NCI-H510A (cell line): ENCODE results near the gene FAM151A.
A peak's percentile ranks its signal among the peaks of the same experiment; 100 is the strongest.

ENCODE experiments used
- DNase-seq: peaks from one replicate; lab custom pipeline; 2025; lab: John Stamatoyannopoulos, UW

Gene FAM151A

DNA sequence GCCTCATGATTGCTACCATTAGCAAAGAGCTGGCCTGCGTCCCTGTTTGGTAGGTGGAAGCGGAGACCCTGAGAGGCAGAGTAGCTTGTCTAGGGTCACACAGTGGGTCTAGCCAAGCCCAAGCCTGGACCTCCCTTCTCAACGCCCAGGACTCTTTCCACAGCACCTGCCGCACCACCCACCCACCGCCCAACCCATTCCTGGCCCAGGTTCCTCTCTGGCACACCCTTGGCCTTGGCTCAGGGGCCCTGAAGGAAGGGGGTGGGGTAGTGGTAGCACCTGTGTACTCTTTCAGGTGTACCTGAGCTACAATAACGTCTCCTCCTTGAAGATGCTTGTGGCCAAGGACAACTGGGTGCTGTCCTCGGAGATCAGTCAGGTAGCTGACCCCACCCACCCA lies 19.3 kb downstream of the FAM151A start:
- no peak for DNase-seq

DNA sequence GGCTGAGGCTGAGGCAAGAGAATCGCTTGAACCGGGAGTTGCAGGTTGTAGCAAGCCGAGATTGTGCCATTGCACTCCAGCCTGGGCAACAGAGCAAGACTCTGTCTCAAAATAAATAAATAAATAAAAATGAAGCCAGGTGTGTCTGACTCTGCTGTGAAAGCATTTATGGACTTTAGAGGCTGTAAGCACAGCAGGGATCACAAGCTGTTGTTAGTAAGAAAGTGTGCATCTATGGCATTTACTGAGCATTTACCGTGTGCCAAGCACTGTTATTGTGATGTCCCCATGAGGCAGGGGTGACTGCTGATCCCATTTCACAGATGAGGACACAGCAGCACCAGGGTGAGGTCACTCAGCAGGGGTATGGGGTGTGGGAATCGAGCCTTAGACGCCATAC lies 20.1 kb downstream of the FAM151A start:
- no peak for DNase-seq

GRCh38 chr1:54602554-54602953 lies 20.8 kb downstream of the FAM151A start:
- no peak for DNase-seq

GRCh38 chr1:54601730-54602129 lies 21.6 kb downstream of the FAM151A start:
- no peak for DNase-seq

GRCh38 chr1:54600947-54601721 lies 22.2 kb downstream of the FAM151A start:
- DNase-seq = no peak

DNA sequence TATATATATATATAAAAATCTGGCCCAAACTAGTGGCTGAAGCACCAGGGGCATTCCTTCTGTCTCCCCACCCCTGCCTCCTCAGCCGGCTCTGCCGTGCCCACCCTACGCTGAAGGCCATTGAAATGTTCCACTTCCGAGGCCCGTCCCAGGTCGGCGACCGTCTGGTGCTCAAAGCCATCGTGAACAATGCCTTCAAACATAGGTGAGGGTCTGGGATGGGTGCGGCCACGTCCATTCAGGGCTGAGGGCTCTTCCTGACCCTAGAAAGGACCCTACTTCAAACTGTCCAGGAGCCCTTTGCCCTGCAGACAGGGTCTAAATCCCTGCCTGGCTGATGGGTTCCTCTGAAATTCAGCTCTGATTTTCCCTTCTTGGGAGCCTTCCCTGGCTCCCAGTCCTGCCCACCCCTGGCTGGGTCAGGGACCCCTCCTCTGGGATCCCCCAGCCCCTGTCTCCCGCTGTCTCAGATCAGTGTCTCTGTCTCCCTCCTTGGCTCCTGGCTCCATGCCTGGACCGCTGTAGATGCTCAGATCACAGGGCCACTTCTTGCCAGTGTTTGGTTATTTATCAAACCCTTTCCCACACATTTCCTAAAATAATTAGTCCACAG lies 24.0 kb downstream of the FAM151A start:
- no peak for DNase-seq

DNA sequence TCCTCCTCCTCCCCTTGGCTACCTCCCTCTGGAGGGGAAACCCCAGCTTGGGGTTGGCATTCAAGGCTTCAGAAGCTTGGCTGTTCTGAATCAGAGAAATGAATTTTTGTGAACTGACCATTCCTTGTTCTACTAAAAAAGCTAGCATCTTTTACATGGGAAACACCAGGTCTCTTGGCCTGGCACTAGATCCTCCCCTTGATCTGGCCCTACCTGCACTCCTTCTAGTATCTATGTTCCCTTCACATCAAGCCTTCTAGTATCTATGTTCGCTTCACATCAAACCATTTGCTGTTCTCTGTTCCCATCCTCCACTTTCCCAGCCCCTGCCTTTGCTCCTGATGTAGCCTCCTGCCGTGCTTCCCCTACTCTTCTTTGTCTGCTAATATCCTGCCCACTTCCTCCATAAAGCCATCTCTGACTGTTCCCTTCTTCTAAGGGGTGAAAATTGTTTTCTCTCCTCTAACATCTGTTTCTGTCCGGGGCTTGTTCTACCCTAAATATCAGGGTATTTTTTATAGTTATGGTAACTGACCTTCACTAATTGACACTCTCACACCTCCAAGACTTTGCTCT lies 25.8 kb downstream of the FAM151A start:
- DNase-seq = no peak

DNA sequence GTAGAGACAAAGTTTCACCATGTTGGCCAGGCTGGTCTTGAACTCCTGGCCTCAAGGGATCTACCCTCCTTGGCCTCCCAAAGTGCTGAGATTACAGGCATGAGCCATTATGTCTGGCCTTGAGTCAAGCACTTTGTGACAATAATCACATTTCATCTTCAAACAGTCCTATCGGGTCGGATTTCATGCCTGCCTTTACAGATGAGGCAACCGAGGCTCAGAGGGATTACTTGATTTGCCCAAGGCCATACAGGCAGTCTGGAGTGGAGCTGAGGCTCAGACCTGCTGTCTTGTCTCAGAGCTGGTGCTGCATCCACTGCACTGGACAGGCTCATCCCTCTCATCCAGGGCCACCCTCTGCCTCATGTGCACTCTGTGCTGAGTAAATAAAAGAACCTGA lies 26.6 kb downstream of the FAM151A start:
- DNase-seq = no peak

DNA sequence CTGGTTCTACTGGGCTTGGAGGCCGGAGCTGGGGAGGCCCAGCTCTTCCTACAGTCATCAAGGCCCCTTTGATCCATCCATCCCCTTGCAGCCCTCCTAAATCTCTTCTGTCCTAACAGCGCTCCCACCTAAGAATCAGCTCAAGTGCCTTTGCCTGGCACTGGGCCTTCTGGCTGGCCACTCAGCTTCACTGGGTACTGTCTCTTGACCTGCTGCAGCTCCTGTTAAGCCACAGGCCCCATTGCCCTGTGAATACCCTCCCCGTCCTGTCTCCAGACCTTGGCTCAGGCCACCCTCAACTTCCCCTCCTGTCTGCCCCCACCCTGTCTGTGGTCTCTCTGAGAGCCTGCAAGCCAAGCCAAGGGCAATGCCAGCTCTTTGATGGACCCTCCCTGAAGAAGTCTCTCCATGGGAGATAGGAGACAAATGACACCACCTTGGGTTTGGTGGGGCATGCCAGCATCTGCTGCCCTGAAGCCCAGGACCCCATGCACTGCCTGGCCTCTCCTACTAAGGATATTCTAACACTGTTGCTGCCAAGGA lies 27.3 kb downstream of the FAM151A start:
- DNase-seq = no peak

GRCh38 chr1:54594463-54594862 lies 28.9 kb downstream of the FAM151A start:
- DNase-seq = no peak

GRCh38 chr1:54593571-54594160 lies 29.7 kb downstream of the FAM151A start:
- DNase-seq = no peak

DNA sequence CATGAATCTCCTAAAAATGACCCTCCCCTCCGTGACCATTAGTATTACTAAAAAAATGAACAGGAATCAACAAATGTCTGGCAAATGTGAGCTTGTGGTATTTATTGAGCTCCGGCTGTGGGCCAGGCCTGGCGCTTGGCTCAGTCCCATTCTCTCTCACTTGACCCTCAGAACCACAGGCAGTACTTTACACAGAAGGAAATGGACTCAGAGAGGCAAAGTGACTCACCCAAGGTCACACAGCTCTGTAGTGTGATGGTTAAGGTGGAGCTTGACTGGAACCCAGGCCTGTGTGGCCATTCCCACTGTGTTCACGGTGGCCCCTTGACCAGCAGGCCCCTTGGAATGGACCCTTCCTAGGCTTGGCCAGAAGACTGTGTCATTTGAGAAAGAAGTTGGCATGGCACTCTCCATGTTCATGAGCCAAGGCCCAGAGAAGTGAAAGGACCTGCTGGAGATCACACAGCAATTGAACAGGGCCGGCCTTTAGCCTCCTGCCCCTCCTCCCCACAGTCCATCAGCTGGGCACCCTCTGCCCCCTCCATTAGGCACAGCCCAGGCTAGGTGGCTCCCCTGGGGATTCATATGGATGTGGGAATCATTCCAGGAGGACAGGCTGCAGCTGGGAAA lies 32.1 kb downstream of the FAM151A start:
- no peak for DNase-seq

DNA sequence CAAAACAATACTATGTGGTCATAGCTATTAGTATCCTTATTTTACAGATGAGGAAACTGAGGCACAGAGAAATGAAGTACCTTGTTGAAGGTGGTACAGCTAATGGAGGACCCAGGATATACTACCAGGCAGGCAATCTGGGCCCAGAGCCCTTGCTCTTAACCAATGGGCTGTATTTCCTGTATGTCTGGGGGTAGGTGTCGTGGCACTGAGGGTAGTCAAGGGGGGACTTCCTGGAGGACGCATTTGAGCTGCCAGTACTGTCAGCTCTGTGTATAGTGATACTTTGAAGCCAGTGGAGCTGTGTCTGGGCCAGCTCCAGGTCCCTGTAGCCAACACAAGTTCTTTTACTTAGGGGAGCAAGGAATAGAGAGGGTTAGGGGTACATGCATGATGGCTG lies 34.9 kb downstream of the FAM151A start:
- DNase-seq = no peak

DNA sequence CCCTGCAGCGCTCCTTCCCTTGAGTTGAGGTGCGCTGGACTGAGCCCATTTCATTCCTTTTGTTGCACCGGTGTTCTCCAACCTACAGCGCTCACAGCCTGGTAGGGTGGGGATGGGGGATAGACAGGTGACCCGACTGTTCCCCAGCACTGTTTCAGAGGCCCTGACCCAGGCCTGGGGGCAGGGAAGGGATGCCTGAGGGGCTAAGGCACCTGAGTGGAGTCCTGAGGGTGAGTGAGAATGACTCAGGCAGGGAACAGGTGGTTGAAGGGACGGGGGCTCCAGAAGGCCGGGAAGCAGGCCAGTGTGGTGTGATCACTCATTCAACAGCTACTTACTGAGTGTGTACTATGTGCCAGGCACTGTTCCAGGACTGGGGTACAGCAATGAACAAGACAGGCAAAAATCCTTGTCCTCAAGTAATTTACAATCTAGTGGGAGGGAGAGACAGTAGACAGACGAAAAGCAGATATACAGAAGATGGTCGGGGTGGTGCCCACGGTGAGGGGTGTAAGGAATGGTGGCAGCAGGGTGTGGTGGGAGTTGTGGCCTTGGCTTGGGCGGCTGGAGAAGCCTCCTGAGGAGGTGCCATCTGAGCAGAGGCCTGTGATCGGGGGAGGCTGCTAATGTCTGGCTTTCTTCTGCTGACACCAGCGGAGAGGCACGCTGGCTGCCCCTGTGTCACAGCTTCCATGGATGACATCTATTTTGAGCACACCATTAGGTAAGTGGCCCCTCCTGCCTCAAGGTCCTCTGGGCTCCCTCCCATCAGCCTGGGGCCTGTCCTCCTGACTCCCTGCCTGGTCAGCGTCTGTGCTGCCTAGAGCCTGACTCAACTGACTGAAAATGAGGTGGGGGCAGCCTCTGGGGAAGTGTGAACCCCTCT lies 37.9 kb downstream of the FAM151A start:
- no peak for DNase-seq

DNA sequence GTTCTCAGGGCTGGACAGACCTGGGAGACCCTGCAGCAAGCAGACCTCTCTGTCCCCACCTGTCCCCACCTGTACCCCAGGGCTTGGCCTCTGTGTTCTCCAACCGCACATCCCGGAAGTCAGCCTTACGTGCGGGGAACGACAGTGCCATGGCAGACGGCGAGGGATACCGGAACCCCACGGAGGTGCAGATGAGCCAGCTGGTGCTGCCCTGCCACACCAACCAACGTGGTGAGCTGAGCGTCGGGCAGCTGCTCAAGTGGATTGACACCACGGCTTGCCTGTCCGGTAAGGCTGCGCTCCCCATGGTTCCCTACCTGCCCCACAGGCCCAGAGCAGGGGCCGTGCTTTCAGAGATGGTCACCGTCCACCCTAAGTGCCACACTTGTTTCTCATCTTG lies 38.8 kb downstream of the FAM151A start:
- DNase-seq = no peak

DNA sequence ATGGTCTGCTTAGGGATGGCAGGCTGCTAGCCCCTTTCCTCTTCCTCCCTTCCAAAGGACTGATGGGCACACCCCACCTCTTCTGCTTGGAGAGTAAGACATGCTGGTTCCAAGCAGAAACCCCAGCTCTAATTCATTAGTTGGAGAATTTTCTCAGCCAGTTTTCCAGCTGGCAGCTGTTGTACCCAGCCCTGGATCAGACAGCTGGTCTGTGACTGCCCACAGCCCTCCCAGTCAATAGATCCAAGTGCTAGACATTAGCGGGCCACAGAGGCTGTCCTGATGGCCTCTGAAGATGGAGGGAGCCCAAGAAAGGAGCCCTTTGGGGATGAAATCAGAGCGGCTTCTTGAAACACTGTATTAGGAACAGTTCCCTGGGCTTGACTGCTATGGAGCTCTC lies 39.5 kb downstream of the FAM151A start:
- DNase-seq = no peak

DNA sequence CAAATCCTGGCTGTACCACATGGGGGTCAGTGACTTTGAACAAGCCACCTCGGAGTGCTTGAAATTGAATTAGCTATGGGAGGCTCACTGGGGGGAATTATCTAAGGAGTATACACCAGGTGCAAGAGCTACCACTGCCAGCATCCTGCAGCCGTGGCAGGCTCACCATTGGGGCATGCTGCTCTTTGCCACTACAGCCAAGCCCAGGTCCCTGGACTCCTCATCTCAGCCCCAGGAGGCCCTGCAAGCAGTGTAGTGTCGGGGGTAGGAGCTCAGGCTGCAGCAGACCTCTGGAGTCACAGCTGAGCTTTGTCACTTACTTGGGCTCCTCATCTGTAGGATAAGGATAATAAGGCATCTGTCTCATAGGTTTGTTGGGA lies 40.0 kb downstream of the FAM151A start:
- no peak for DNase-seq

- peak; percentile 65 for DNase-seq
Measured at GRCh38 chr1:54582566-54583306, 40.6 kb downstream of the FAM151A start.

- no peak for DNase-seq
Measured at GRCh38 chr1:54581621-54582035, 41.7 kb downstream of the FAM151A start.

GRCh38 chr1:54580856-54581550 lies 42.3 kb downstream of the FAM151A start:
- DNase-seq = no peak
